CD4-positive, alpha-beta T cell (primary cell): ENCODE results near the gene FBRSL1. TPM values are rescaled to one million over a fixed set of nuclear protein-coding genes. Genes with fewer than 3 reads are reported as not detected.

Experiments
- ATAC-seq: fragments of 200-7000 bp; cut with Tn5 transposase; one replicate; pipeline ENCODE4 v1.10.0; 2022; ENCODE audit warnings: mild to moderate bottlenecking; ENCODE audit not compliant: poor library complexity
- CTCF ChIA-PET: fragments of 350-600 bp; sonication (Branson Sonifier 250); formaldehyde crosslinking; loops from one replicate; lab custom pipeline; 2021; ENCODE audit warnings: antibody characterized with exemption, inconsistent platforms; lab: Charles Lee
- POLR2A ChIA-PET: fragments of 350-600 bp; sonication (Branson Sonifier 250); formaldehyde crosslinking; loops from one replicate; lab custom pipeline; 2021; ENCODE audit warnings: antibody characterized with exemption, inconsistent platforms; lab: Charles Lee
- DNase-seq, 14 experiments: peaks; one replicate each; pipeline ENCODE4 v3.0.0-alpha.2; 2013 to 2020; ENCODE audit warnings: mixed read lengths in 2 of 14
- H3K27ac ChIP-seq, 2 donors: one replicate each; pipeline versions ENCODE4 v1.5.1 to v1.7.0; 2013; ENCODE audit warnings: low read length in 2 of 2, low read depth in 1 of 2, mild to moderate bottlenecking in 1 of 2
- H3K27me3 ChIP-seq, 2 experiments: 1 replicate in 1 of 2; 2 replicates in 1 of 2; pipeline versions ENCODE4 v1.6.1 to v1.7.0; 2013; ENCODE audit warnings: low read length in 2 of 2, control low read depth in 1 of 2, mild to moderate bottlenecking in 1 of 2, moderate library complexity in 1 of 2; ENCODE audit not compliant: insufficient read depth in 2 of 2, control insufficient read depth in 1 of 2
- H3K36me3 ChIP-seq: one replicate; pipeline ENCODE4 v1.6.1; 2013; ENCODE audit warnings: low read length, control low read depth; ENCODE audit not compliant: insufficient read depth
- H3K4me1 ChIP-seq: one replicate; pipeline ENCODE4 v1.6.1; 2013; ENCODE audit warnings: low read length, control low read depth; ENCODE audit not compliant: insufficient read depth
- H3K4me3 ChIP-seq: one replicate; pipeline ENCODE4 v1.5.1; 2013; ENCODE audit warnings: mild to moderate bottlenecking, low read length, moderate library complexity
- H3K9me3 ChIP-seq, 2 experiments: 1 replicate in 1 of 2; 2 replicates in 1 of 2; pipeline versions ENCODE4 v1.6.1 to v1.7.0; 2013; ENCODE audit warnings: low read length in 2 of 2, mild to moderate bottlenecking in 2 of 2, control low read depth in 1 of 2, moderate library complexity in 1 of 2; ENCODE audit not compliant: control insufficient read depth in 1 of 2, insufficient read depth in 1 of 2
- H3K27ac Mint-ChIP-seq: one replicate; pipeline ENCODE4 v1.8.0; 2020; ENCODE audit warnings: mixed read lengths
- H3K27me3 Mint-ChIP-seq: one replicate; pipeline ENCODE4 v1.8.0; 2021; ENCODE audit warnings: mixed read lengths
- H3K36me3 Mint-ChIP-seq: one replicate; pipeline ENCODE4 v1.8.0; 2021; ENCODE audit warnings: low read depth, mixed read lengths
- H3K4me1 Mint-ChIP-seq: one replicate; pipeline ENCODE4 v1.8.0; 2021; ENCODE audit warnings: low read depth, mixed read lengths
- H3K4me3 Mint-ChIP-seq: one replicate; pipeline ENCODE4 v1.8.0; 2020; ENCODE audit warnings: mild to moderate bottlenecking, mixed read lengths
- H3K9me3 Mint-ChIP-seq: one replicate; pipeline ENCODE4 v1.8.0; 2020; ENCODE audit warnings: mixed read lengths
- intact Hi-C, 2 experiments: fragments of 100-400 bp; cut with DNase I in 1 of 2; cut with micrococcal nuclease in 1 of 2; formaldehyde crosslinking; loops; one replicate each; pipeline versions ENCODE4 v1.15.1 to v1.9.0; 2023 to 2025; cut with DNase I, micrococcal nuclease
- total RNA-seq, 174 experiments: library from RNA in 2 of 174; stranded (reverse) in 2 of 174; gene quantifications; one replicate each; pipeline ENCODE4 v1.2.3 and lab custom pipeline; 2021 to 2026
- TF ChIP-seq, protein P1 (sequence below): fragments of 200-600 bp; IDR thresholded peaks from one replicate; pipeline ENCODE4 v1.8.0; 2022; ENCODE audit warnings: antibody characterized with exemption, mild to moderate bottlenecking

Gene FBRSL1
- total RNA-seq, 2 experiments from 2014 or later = 75.8 to 80.7 TPM

DNA sequence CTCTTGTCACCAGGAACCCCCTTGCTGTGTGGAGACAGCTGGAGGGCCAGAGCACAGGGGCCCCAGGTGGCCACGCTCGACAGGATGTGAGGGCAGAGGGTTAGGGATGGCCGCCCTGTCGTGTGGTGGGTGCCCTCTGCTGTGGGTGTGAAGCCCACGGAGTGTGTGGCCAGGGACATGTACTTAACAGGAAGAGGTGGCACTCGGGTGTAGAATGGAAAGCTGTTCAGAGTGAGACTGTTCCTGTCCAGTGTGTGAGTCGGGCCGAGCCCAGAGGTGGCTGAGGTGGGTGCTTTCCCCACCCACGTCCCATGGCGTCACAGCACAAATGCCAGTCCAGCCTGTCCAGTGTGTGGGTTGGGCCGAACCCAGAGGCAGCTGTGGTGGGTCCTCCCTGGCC is 47.1 kb downstream of the FBRSL1 start:
- no peak for DNase-seq
- Histone ChIP-seq H3K27me3 (no peaks in the 10 kb centered on the region), H3K4me1 (no peaks in the 10 kb centered on the region), H3K9me3 (peaks cover 0 to 20% of the 10 kb centered on the region in 2 experiments), H3K27ac (no peak overlapping the region), H3K36me3 (no peaks in the 10 kb centered on the region), H3K4me3 (no peak overlapping the region)
- Mint-ChIP-seq H3K27me3 (no peaks in the 10 kb centered on the region), H3K4me1 (peaks cover 5% of the 10 kb centered on the region), H3K9me3 (no peaks in the 10 kb centered on the region), H3K27ac (no peak overlapping the region), H3K4me3 (no peak overlapping the region), H3K36me3 (peaks cover 12% of the 10 kb centered on the region)
- ChIA-PET CTCF (no interaction called here), POLR2A (no interaction called here)
- TF ChIP-seq, protein P1, sequence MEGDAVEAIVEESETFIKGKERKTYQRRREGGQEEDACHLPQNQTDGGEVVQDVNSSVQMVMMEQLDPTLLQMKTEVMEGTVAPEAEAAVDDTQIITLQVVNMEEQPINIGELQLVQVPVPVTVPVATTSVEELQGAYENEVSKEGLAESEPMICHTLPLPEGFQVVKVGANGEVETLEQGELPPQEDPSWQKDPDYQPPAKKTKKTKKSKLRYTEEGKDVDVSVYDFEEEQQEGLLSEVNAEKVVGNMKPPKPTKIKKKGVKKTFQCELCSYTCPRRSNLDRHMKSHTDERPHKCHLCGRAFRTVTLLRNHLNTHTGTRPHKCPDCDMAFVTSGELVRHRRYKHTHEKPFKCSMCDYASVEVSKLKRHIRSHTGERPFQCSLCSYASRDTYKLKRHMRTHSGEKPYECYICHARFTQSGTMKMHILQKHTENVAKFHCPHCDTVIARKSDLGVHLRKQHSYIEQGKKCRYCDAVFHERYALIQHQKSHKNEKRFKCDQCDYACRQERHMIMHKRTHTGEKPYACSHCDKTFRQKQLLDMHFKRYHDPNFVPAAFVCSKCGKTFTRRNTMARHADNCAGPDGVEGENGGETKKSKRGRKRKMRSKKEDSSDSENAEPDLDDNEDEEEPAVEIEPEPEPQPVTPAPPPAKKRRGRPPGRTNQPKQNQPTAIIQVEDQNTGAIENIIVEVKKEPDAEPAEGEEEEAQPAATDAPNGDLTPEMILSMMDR = no peak
- ATAC-seq = no peak
- intact Hi-C loops = no loop called here

DNA sequence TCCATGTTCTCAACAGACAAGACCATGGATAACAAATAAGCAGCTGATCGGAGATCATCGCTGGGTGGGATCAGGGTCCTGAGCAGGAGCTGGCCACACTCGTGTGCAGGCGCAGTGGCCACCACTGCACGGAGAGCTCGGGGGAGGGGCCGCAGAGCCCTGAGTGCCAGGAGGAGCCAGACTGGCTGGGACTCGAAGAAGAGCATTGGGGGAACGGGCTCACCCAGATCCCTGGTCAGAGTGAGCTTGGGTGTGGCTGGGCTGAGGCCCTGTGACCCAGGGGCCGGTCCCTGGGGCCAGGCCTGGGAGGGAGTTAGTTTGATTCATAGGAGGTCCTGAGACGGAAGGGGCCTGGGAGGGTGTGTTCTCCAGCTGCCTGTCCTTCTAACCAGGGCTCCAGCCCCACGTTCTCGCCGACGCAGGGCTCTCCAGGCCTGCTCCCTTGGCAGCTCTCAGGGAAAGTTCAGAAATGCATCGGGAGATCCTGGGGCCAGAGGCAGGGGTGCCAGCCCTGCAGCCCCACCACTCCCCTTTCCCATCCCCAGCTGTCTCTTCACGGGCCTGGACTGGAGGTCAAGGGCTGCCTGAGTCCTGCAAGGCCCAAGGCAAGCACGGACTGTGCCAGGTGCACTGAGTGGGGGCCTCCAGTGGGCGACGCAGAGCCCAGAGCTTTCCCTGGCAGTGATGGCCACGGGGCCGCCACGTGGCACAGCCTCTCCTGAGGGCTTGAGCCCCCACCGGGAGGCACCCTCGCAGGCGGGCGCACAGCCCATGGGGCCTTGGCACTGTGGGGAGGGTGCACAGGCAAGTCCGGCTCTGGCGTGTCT is 48.1 kb downstream of the FBRSL1 start:
- intact Hi-C loops = no loop called here
- peaks cover 0 to 20% of the 10 kb centered on the region in 2 experiments for H3K9me3 ChIP-seq
- Mint-ChIP-seq H3K36me3 (peaks cover 12% of the 10 kb centered on the region), H3K27me3 (no peaks in the 10 kb centered on the region), H3K9me3 (no peaks in the 10 kb centered on the region), H3K4me1 (peaks cover 5% of the 10 kb centered on the region), H3K27ac (no peak overlapping the region), H3K4me3 (no peak overlapping the region)
- no peaks in the 10 kb centered on the region for H3K27me3 ChIP-seq
- TF ChIP-seq, protein P1 = no peak
- H3K4me1 ChIP-seq = peaks cover 6% of the 10 kb centered on the region
- H3K4me3 ChIP-seq = no peak overlapping the region
- no peak for DNase-seq
- no peak for ATAC-seq
- H3K27ac ChIP-seq = no peak overlapping the region
- ChIA-PET CTCF (interaction anchor here (0.6 kb wide), 1 partner anchor 108 kb away, joined by 3 read pairs; no protein-coding TSS in a partner anchor), POLR2A (no interaction called here)
- no peaks in the 10 kb centered on the region for H3K36me3 ChIP-seq

DNA sequence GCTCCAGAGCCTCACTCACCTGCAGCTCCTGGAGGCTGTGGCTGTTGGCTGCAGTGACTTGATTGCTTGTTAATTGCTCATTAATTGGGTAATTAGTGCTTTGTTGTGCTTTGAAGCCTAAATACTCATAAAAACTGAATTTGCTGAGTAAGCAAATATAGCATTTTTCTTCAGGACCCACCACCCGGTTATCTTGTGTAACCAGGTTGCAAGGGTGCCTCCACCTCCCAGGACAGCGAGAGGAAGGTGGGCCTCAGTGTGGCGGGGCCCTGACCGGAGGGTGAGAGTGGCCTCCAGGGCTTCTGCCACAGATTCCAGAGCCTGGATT is 48.7 kb downstream of the FBRSL1 start:
- no peak overlapping the region for H3K27ac Mint-ChIP-seq
- Histone ChIP-seq H3K4me3 (no peak overlapping the region), H3K4me1 (peaks cover 12% of the 10 kb centered on the region), H3K9me3 (peaks cover 0 to 20% of the 10 kb centered on the region in 2 experiments), H3K36me3 (peaks cover 2% of the 10 kb centered on the region), H3K27ac (no peak overlapping the region), H3K27me3 (no peaks in the 10 kb centered on the region)
- H3K36me3 Mint-ChIP-seq = peaks cover 10% of the 10 kb centered on the region
- CTCF ChIA-PET = interaction anchor here (0.6 kb wide), 1 partner anchor 109 kb away, joined by 3 read pairs; no protein-coding TSS in a partner anchor
- DNase-seq (no peak), ATAC-seq (no peak)
- H3K9me3 Mint-ChIP-seq = no peaks in the 10 kb centered on the region
- no peaks in the 10 kb centered on the region for H3K27me3 Mint-ChIP-seq
- intact Hi-C loops = no loop called here
- TF ChIP-seq, protein P1 = no peak
- H3K4me3 Mint-ChIP-seq = no peak overlapping the region
- peaks cover 5% of the 10 kb centered on the region for H3K4me1 Mint-ChIP-seq
- POLR2A ChIA-PET = no interaction called here
